GM21529 (cell line): ENCODE data around the gene RPA3.

Source experiments
- ATAC-seq: cut with Tn5 transposase; IDR thresholded peaks from one replicate; pipeline ENCODE4 v1.9.1; 2021; ENCODE audit not compliant: unreplicated experiment

Gene RPA3

GRCh38 chr7:7718492-7718891 is at the start of gene RPA3:
Gene RPA3, minus strand, starts transcription at chr7:7718607. Its CDS starts 78,189 bp downstream, at chr7:7640418.
- ATAC-seq = no peak

- no peak for ATAC-seq
These were observed 48.3 kb upstream of the RPA3 start for GRCh38 chr7:7766671-7767070.

- ATAC-seq = peak; percentile 72
These were observed 47.0 kb upstream of the RPA3 start for GRCh38 chr7:7765422-7765821.

- ATAC-seq = no peak
These were observed 46.4 kb upstream of the RPA3 start for GRCh38 chr7:7764520-7765396.

GRCh38 chr7:7761974-7762779 is 43.8 kb upstream of the RPA3 start:
- ATAC-seq = peak; percentile 60

DNA sequence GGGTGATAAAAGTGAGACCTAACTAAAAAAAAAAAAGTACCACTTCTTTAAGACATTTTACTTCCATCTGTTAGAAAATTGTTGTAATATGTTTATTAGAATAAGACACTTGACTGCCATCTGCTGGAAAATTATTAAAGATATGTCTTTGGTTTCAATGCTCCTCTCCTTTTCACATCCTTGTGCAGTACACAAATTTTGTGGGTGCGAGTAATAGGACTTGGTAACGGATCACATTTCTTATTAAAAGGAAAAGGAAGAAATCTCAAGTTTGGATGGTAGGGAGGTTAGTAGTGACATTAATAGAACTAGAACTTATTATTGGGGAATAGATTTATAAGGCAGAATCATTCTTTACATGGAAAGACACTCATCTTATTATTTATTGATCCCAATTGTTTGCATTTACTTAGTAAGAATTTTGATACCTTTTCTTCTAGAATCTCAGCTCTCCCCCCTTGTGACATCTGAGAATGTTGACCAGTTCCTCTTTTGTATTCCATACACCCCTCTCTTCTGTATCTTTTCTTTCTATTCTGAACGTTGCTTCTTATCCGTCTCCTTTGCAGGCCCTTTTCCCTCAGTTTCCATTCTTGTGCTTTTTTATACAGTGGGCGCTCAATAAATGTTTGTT is 43.0 kb upstream of the RPA3 start:
- ATAC-seq = no peak

GRCh38 chr7:7757576-7757975 is 39.2 kb upstream of the RPA3 start:
- ATAC-seq = no peak

GRCh38 chr7:7756577-7756976 is 38.2 kb upstream of the RPA3 start:
- ATAC-seq = no peak

GRCh38 chr7:7751243-7752092 is 33.1 kb upstream of the RPA3 start:
- ATAC-seq = no peak

GRCh38 chr7:7750571-7751242 is 32.3 kb upstream of the RPA3 start:
- ATAC-seq = no peak

DNA sequence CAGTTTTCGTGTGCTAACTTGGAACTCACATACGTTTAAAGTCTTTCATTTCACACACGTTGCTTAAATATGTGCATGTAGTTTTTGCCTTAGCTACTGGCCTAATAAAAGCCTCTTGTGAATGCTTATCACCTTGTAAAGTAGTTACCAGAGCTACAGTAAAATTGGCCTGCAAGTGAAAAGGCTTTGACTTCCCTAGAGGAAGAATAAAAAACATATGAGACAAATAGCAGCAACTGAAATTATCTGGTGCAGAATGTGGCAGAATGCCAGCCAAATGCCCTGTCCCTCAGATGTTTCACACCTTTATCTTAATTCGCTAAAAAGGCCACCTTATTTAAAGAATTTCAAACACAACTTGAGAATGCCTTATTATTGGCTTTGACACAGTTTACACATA is 28.1 kb upstream of the RPA3 start:
- no peak for ATAC-seq

- no peak for ATAC-seq
These were observed 27.6 kb upstream of the RPA3 start for GRCh38 chr7:7745966-7746365.

GRCh38 chr7:7745258-7745657 is 26.9 kb upstream of the RPA3 start:
- ATAC-seq = no peak

- no peak for ATAC-seq
These were observed 23.8 kb upstream of the RPA3 start for GRCh38 chr7:7742223-7742622.

DNA sequence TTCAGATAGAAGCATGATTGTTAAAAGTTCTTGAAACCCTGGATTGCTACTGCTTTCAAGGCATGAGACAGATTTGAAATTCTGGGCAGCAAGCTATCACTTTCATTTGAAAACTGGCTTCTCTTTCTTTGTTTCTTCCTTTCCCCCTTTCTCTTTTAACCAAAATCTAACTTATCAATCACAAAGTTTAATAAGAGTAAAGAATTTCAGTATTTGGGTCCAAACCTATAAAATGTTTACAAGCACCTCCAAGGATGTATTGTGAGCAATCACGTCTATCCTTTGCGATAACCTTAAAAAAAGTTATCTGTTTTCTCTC is 21.6 kb upstream of the RPA3 start:
- no peak for ATAC-seq

GRCh38 chr7:7739204-7740036 is 21.0 kb upstream of the RPA3 start:
- peak; percentile 63 for ATAC-seq

- no peak for ATAC-seq
These were observed 20.2 kb upstream of the RPA3 start for GRCh38 chr7:7738622-7739021.

GRCh38 chr7:7738177-7738576 is 19.8 kb upstream of the RPA3 start:
- ATAC-seq = no peak

DNA sequence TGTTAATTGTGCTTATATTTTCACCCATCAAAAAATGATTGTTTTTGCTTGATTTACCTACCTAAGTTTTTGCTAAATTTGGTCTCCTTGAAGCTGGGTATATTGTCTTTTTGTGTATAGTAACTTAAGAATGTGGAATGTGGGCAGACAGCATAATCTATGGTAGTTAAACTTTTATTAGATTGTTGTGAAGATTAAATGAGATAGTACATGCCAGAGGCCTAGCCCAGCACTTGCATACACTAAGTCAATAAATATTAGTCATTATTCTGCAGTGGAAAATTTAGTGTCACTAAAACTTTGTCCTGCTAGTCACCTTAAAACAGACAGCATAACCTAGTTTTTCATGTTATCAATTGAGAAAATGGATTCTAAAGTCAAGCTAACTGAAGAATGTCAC is 19.3 kb upstream of the RPA3 start:
- no peak for ATAC-seq
